ENCODE results near the gene UBAC1. TPM values are rescaled to one million over a fixed set of nuclear protein-coding genes. Genes with fewer than 3 reads are reported as not detected.

Gene UBAC1
- total RNA-seq, 1 experiment from 2014 or later, result 54.8 TPM

DNA sequence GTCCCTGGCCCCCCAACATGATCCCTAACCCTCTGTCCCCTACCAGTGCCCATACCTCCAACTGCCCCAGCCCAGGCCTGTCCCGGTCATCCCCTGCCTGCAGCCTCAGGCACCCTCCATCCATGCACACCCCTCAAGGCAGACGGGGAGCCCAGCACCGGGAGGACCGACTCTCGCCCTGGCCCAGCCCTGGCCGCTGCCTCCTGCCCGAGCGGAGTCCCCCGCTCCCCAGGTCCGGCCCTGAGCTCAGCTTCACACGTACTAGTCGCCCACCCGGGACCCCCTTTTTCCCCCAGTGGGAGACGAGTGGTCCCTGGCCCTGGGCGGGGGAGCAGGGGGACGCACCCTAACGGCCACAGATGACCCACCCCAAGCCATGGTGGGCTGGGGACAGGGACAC lies 49.0 kb upstream of the UBAC1 start:
- Histone ChIP-seq H3K4me3 (replicated peaks in 1 of 2; ENCODE audit: low read depth in 1 of 2, low read length in 2 of 2) (no peak overlapping the region), H3K9me3 (ENCODE audit: control insufficient read depth in 1 of 2, insufficient read depth in 1 of 2, low read depth in 1 of 2, low read length in 2 of 2) (no peaks in the 10 kb centered on the region), H3K4me2 (ENCODE audit: low read length) (no peak overlapping the region), H3K27me3 (ENCODE audit: insufficient read depth, low read length) (no peaks in the 10 kb centered on the region), H3K79me2 (ENCODE audit: insufficient read depth, low read length) (no peaks in the 10 kb centered on the region), H2AFZ (ENCODE audit: low read depth, low read length, poor library complexity, severe bottlenecking) (no peak overlapping the region), H3K27ac (ENCODE audit: low read depth, low read length) (no peak overlapping the region), H3K9me2 (ENCODE audit: insufficient read depth) (no peaks in the 10 kb centered on the region), H3K36me3 (ENCODE audit: control insufficient read depth in 1 of 2, insufficient read depth in 2 of 2, low read length in 2 of 2) (no peaks in the 10 kb centered on the region; a peak in 1 of 4 replicates), H4K20me1 (ENCODE audit: insufficient read depth) (no peaks in the 10 kb centered on the region), H3K4me1 (ENCODE audit: control insufficient read depth in 1 of 2, insufficient read depth in 2 of 2, low read length in 2 of 2) (peaks cover 9 to 18% of the 10 kb centered on the region in 2 experiments), H3K9ac (ENCODE audit: low read length) (no peak overlapping the region)
- POLR2A ChIA-PET, result no interaction called here
- ATAC-seq (no peak), DNase-seq (ENCODE audit: low read depth, low spot score) (no peak)
- TF ChIP-seq FOSL1 (IDR thresholded peaks at IDR 0.05; ENCODE audit: low read depth) (no peak), SP1 (IDR thresholded peaks at IDR 0.05; ENCODE audit: low read depth) (no peak), RAD21 (IDR thresholded peaks at IDR 0.05; ENCODE audit: low read depth) (no peak), SIN3A (IDR thresholded peaks at IDR 0.05; ENCODE audit: low read depth) (no peak)
- TF ChIP-seq, protein P1, sequence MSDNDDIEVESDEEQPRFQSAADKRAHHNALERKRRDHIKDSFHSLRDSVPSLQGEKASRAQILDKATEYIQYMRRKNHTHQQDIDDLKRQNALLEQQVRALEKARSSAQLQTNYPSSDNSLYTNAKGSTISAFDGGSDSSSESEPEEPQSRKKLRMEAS (IDR thresholded peaks at IDR 0.05), result no peak
- TF ChIP-seq, protein P2, sequence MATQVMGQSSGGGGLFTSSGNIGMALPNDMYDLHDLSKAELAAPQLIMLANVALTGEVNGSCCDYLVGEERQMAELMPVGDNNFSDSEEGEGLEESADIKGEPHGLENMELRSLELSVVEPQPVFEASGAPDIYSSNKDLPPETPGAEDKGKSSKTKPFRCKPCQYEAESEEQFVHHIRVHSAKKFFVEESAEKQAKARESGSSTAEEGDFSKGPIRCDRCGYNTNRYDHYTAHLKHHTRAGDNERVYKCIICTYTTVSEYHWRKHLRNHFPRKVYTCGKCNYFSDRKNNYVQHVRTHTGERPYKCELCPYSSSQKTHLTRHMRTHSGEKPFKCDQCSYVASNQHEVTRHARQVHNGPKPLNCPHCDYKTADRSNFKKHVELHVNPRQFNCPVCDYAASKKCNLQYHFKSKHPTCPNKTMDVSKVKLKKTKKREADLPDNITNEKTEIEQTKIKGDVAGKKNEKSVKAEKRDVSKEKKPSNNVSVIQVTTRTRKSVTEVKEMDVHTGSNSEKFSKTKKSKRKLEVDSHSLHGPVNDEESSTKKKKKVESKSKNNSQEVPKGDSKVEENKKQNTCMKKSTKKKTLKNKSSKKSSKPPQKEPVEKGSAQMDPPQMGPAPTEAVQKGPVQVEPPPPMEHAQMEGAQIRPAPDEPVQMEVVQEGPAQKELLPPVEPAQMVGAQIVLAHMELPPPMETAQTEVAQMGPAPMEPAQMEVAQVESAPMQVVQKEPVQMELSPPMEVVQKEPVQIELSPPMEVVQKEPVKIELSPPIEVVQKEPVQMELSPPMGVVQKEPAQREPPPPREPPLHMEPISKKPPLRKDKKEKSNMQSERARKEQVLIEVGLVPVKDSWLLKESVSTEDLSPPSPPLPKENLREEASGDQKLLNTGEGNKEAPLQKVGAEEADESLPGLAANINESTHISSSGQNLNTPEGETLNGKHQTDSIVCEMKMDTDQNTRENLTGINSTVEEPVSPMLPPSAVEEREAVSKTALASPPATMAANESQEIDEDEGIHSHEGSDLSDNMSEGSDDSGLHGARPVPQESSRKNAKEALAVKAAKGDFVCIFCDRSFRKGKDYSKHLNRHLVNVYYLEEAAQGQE (IDR thresholded peaks at IDR 0.05; ENCODE audit: low read depth), result no peak
- intact Hi-C loops (cut with micrococcal nuclease), result no loop called here
- BruUV-seq (replicated peaks), result no TSS peak
- CTCF ChIA-PET, result no interaction called here
- RAD21 ChIA-PET (ENCODE audit: low non-redundant PET in 1 of 2, low total read pairs in 2 of 2, uncharacterized antibody in 2 of 2, unreplicated experiment in 2 of 2), result no interaction called here

DNA sequence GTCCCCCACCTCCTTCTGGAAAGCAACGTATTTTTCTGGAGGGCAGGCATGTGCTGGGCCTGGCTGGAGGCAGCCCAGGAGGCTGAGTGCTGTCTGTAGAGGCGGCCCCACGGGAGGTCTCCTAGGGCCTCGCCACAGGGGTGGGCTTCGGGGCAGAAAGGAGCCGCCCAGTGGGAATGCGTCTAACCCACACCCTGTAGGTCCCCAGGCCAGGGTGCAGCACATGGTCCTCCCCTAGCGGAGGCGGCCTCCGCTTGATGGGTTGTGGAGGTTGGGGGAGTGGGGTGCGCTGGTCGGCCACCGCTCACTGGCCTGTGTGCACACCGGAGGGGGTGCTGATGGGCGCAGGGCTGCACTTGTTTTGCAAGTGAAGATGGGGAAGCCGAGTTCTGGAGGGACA lies 48.3 kb upstream of the UBAC1 start:
- intact Hi-C loops (cut with micrococcal nuclease), result no loop called here
- BruUV-seq (replicated peaks), result no TSS peak
- H4K20me1 ChIP-seq (ENCODE audit: insufficient read depth), result no peaks in the 10 kb centered on the region
- no peak overlapping the region for H2AFZ ChIP-seq (ENCODE audit: low read depth, low read length, poor library complexity, severe bottlenecking)
- ATAC-seq (no peak), DNase-seq (ENCODE audit: low read depth, low spot score) (no peak)
- H3K79me2 ChIP-seq (ENCODE audit: insufficient read depth, low read length), result no peaks in the 10 kb centered on the region
- no peaks in the 10 kb centered on the region for H3K9me2 ChIP-seq (ENCODE audit: insufficient read depth)
- no peak for TF ChIP-seq POLR2A (IDR thresholded peaks at IDR 0.05; ENCODE audit: borderline replicate concordance, extremely low read depth, insufficient read depth, insufficient read length)
- TF ChIP-seq, protein P3, sequence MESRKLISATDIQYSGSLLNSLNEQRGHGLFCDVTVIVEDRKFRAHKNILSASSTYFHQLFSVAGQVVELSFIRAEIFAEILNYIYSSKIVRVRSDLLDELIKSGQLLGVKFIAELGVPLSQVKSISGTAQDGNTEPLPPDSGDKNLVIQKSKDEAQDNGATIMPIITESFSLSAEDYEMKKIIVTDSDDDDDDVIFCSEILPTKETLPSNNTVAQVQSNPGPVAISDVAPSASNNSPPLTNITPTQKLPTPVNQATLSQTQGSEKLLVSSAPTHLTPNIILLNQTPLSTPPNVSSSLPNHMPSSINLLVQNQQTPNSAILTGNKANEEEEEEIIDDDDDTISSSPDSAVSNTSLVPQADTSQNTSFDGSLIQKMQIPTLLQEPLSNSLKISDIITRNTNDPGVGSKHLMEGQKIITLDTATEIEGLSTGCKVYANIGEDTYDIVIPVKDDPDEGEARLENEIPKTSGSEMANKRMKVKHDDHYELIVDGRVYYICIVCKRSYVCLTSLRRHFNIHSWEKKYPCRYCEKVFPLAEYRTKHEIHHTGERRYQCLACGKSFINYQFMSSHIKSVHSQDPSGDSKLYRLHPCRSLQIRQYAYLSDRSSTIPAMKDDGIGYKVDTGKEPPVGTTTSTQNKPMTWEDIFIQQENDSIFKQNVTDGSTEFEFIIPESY (IDR thresholded peaks at IDR 0.05; ENCODE audit: extremely low read depth, insufficient replicate concordance, low read length), result no peak
- TF ChIP-seq JUND (IDR thresholded peaks at IDR 0.05), result no peak
- no peak for TF ChIP-seq ELF1 (IDR thresholded peaks at IDR 0.05; ENCODE audit: borderline replicate concordance, low read depth)
- no peak for TF ChIP-seq EZH2phosphoT487 (IDR thresholded peaks at IDR 0.05; ENCODE audit: borderline replicate concordance)
- no peak for TF ChIP-seq SP1 (IDR thresholded peaks at IDR 0.05; ENCODE audit: low read depth)
- no peak for TF ChIP-seq TCF7L2 (IDR thresholded peaks at IDR 0.05; ENCODE audit: borderline replicate concordance, extremely low read depth, insufficient read depth, insufficient read length)
- no peak for TF ChIP-seq EZH2 (IDR thresholded peaks at IDR 0.05)
- no peak for TF ChIP-seq EGR1 (IDR thresholded peaks at IDR 0.05; ENCODE audit: low read depth)
- no peak for TF ChIP-seq CBX3 (IDR thresholded peaks at IDR 0.05; ENCODE audit: low read depth)
- no peak for TF ChIP-seq SIN3A (IDR thresholded peaks at IDR 0.05; ENCODE audit: low read depth)
- TF ChIP-seq SRF (IDR thresholded peaks at IDR 0.05; ENCODE audit: low read depth), result no peak
- no peak for TF ChIP-seq CEBPB (IDR thresholded peaks at IDR 0.05; ENCODE audit: low read depth)
- H3K9me3 ChIP-seq (ENCODE audit: control insufficient read depth in 1 of 2, insufficient read depth in 1 of 2, low read depth in 1 of 2, low read length in 2 of 2), result no peaks in the 10 kb centered on the region
- no peak overlapping the region for H3K9ac ChIP-seq (ENCODE audit: low read length)
- H3K27ac ChIP-seq (ENCODE audit: low read depth, low read length), result no peak overlapping the region
- H3K36me3 ChIP-seq (ENCODE audit: control insufficient read depth in 1 of 2, insufficient read depth in 2 of 2, low read length in 2 of 2), result no peaks in the 10 kb centered on the region; a peak in 1 of 4 replicates
- H3K4me1 ChIP-seq (ENCODE audit: control insufficient read depth in 1 of 2, insufficient read depth in 2 of 2, low read length in 2 of 2), result peaks cover 9 to 18% of the 10 kb centered on the region in 2 experiments
- CTCF ChIA-PET, result no interaction called here
- RAD21 ChIA-PET (ENCODE audit: low non-redundant PET in 1 of 2, low total read pairs in 2 of 2, uncharacterized antibody in 2 of 2, unreplicated experiment in 2 of 2), result no interaction called here
- H3K27me3 ChIP-seq (ENCODE audit: insufficient read depth, low read length), result no peaks in the 10 kb centered on the region
- H3K4me2 ChIP-seq (ENCODE audit: low read length), result no peak overlapping the region
- H3K4me3 ChIP-seq (replicated peaks in 1 of 2; ENCODE audit: low read depth in 1 of 2, low read length in 2 of 2), result no peak overlapping the region
- POLR2A ChIA-PET, result no interaction called here
